Liver (tissue), 9 donors: ENCODE data around the gene PDCD10. TPM values are rescaled to one million over a fixed set of nuclear protein-coding genes. Genes with fewer than 3 reads are reported as not detected.

Source experiments
- DNase-seq: peaks from one replicate; pipeline ENCODE4 v3.0.0-alpha.2; 2017; ENCODE audit warnings: low spot score
- H3K27ac ChIP-seq, 2 donors: one replicate each; pipeline ENCODE4 v1.7.0; 2013; ENCODE audit warnings: inconsistent platforms in 2 of 2, low read length in 2 of 2, control low read depth in 1 of 2, low read depth in 1 of 2, mild to moderate bottlenecking in 1 of 2
- H3K27me3 ChIP-seq, 4 donors: one replicate each; pipeline versions ENCODE4 v1.6.1 to v1.7.0; 2013; ENCODE audit warnings: low read length in 3 of 4, inconsistent platforms in 1 of 4, mild to moderate bottlenecking in 1 of 4, moderate library complexity in 1 of 4; ENCODE audit not compliant: control insufficient read depth in 4 of 4, insufficient read depth in 4 of 4
- H3K36me3 ChIP-seq, 4 donors: one replicate each; pipeline versions ENCODE4 v1.6.1 to v1.7.0; 2013; ENCODE audit warnings: low read length in 3 of 4, mild to moderate bottlenecking in 3 of 4, low read depth in 1 of 4, moderate library complexity in 1 of 4; ENCODE audit not compliant: control insufficient read depth in 4 of 4, insufficient read depth in 3 of 4
- H3K4me1 ChIP-seq, 4 donors: one replicate each; pipeline versions ENCODE4 v1.6.1 to v1.7.0; 2013; ENCODE audit warnings: low read length in 3 of 4, mild to moderate bottlenecking in 3 of 4, moderate library complexity in 1 of 4; ENCODE audit not compliant: control insufficient read depth in 4 of 4, insufficient read depth in 4 of 4
- H3K4me3 ChIP-seq, 3 donors: one replicate each; pipeline versions ENCODE4 v1.6.1 to v1.7.0; 2013; ENCODE audit warnings: low read length in 3 of 3, control low read depth in 1 of 3, low read depth in 1 of 3, mild to moderate bottlenecking in 1 of 3
- H3K9ac ChIP-seq, 2 donors: one replicate each; pipeline ENCODE4 v1.7.0; 2013; ENCODE audit warnings: low read length in 2 of 2, mild to moderate bottlenecking in 2 of 2, moderate library complexity in 2 of 2, control low read depth in 1 of 2, low read depth in 1 of 2
- H3K9me3 ChIP-seq, 4 donors: one replicate each; pipeline versions ENCODE4 v1.6.1 to v1.7.0; 2013; ENCODE audit warnings: low read length in 3 of 4; ENCODE audit not compliant: control insufficient read depth in 4 of 4
- ATF3 ChIP-seq: IDR thresholded peaks from 2 replicates; pipeline ENCODE4 v1.6.1; 2016; ENCODE audit warnings: antibody characterized with exemption
- FOXA1 ChIP-seq: IDR thresholded peaks from 2 replicates; pipeline ENCODE4 v1.6.1; 2016; ENCODE audit warnings: antibody characterized with exemption
- FOXA2 ChIP-seq: IDR thresholded peaks from 2 replicates; pipeline ENCODE4 v1.6.1; 2016; ENCODE audit warnings: antibody characterized with exemption
- HNF4A ChIP-seq, 2 donors: conservative IDR thresholded peaks; 2 replicates each; pipeline ENCODE4 v1.6.1; 2016; ENCODE audit warnings: antibody characterized with exemption in 2 of 2, mild to moderate bottlenecking in 2 of 2
- HNF4G ChIP-seq: IDR thresholded peaks from 2 replicates; pipeline ENCODE4 v1.6.1; 2016; ENCODE audit warnings: antibody characterized with exemption
- JUND ChIP-seq, 2 donors: IDR thresholded peaks; 2 replicates each; pipeline ENCODE4 v1.6.1; 2016; ENCODE audit warnings: antibody characterized with exemption in 2 of 2
- NR2F2 ChIP-seq: IDR thresholded peaks from 2 replicates; pipeline ENCODE4 v1.6.1; 2016; ENCODE audit warnings: antibody characterized with exemption
- RAD21 ChIP-seq, 2 donors: IDR thresholded peaks; 2 replicates each; pipeline ENCODE4 v1.6.1; 2016; ENCODE audit warnings: antibody characterized with exemption in 2 of 2, mild to moderate bottlenecking in 2 of 2
- REST ChIP-seq: IDR thresholded peaks from 2 replicates; pipeline ENCODE4 v1.6.1; 2016; ENCODE audit warnings: antibody characterized with exemption, mild to moderate bottlenecking
- SP1 ChIP-seq: IDR thresholded peaks from 2 replicates; pipeline ENCODE4 v1.6.1; 2018; ENCODE audit warnings: antibody characterized with exemption, mild to moderate bottlenecking
- TAF1 ChIP-seq: conservative IDR thresholded peaks from 2 replicates; pipeline ENCODE4 v1.6.1; 2016; ENCODE audit warnings: antibody characterized with exemption, mild to moderate bottlenecking
- YY1 ChIP-seq: IDR thresholded peaks from 2 replicates; pipeline ENCODE4 v1.6.1; 2016; ENCODE audit warnings: antibody characterized with exemption, mild to moderate bottlenecking
- ZBTB33 ChIP-seq: IDR thresholded peaks from 2 replicates; pipeline ENCODE4 v1.6.1; 2016; ENCODE audit warnings: antibody characterized with exemption
- WGBS: extraction: QIAGEN DNeasy Blood & Tissue Kit; methylation state at CpG from one replicate; pipeline ENCODE4 v1.1.7; 2013; 5-methylcytosine and 5-hydroxymethylcytosine counted together
- polyA plus RNA-seq, 2 donors: library from polyadenylated mRNA; stranded (reverse) in 1 of 2; unstranded in 1 of 2; fragments of 200-250 nt in 1 of 2; fragments of >200 nt in 1 of 2; fragmentation: Nextera tagmentation in 1 of 2; extraction: Ambion mirVana in 1 of 2; gene quantifications; one replicate each; pipeline versions ENCODE4 v1.2.1 to v1.2.3, GENCODE V29; 2013 to 2015
- total RNA-seq, 2 donors: library from RNA; depleted of rRNA; stranded (reverse); fragments of >200 nt; gene quantifications; one replicate each; pipeline ENCODE4 v1.2.3, GENCODE V29; 2014
- donor health status: healthy.
- donor health status: healthy.
- donor health status: healthy.
- donor health status: healthy.
- donor health status: healthy.

The PDCD10 gene
- total and polyA plus RNA-seq, 4 donors, result 17.5 to 84.0 (median 22.5) TPM

GRCh38 chr3:167783781-167784180 is 49.1 kb upstream of the PDCD10 start:
- Histone ChIP-seq H3K36me3 (no peaks in the 10 kb centered on the region), H3K4me1 (no peaks in the 10 kb centered on the region), H3K9ac (no peak overlapping the region), H3K4me3 (no peak overlapping the region), H3K27me3 (peaks cover 0 to under 1% (median 0%) of the 10 kb centered on the region in 4 donors), H3K9me3 (no peaks in the 10 kb centered on the region), H3K27ac (no peak overlapping the region)
- TF ChIP-seq TAF1 (no peak), FOXA1 (no peak), HNF4G (no peak), YY1 (no peak), NR2F2 (no peak), FOXA2 (no peak), SP1 (no peak), HNF4A (conservative IDR thresholded peaks at IDR 0.05) (no peak), ATF3 (no peak), RAD21 (IDR thresholded peaks at IDR 0.05) (no peak)
- WGBS, result 60% methylated on average over 1 of the region's 1 CpG
- DNase-seq, result no peak

- peaks cover 0 to 9% (median 3%) of the 10 kb centered on the region in 4 donors for H3K9me3 ChIP-seq
- no peak overlapping the region for H3K4me3 ChIP-seq
- H3K36me3 ChIP-seq, result no peaks in the 10 kb centered on the region
- H3K27ac ChIP-seq, result no peak overlapping the region
- TF ChIP-seq HNF4A (conservative IDR thresholded peaks at IDR 0.05) (no peak), YY1 (no peak), ATF3 (no peak), ZBTB33 (no peak), FOXA2 (no peak), REST (no peak), JUND (IDR thresholded peaks at IDR 0.05) (no peak), NR2F2 (no peak), RAD21 (IDR thresholded peaks at IDR 0.05) (no peak)
- no peak overlapping the region for H3K9ac ChIP-seq
- H3K4me1 ChIP-seq, result no peaks in the 10 kb centered on the region
- peaks cover 0 to 3% (median 0%) of the 10 kb centered on the region in 4 donors for H3K27me3 ChIP-seq
- 89% methylated on average over 2 of the region's 2 CpGs for WGBS
- DNase-seq, result no peak
Observed at GRCh38 chr3:167780214-167780883, 45.7 kb upstream of the PDCD10 start.
